ENCODE data around the gene GOLGA3. TPM values are rescaled to one million over a fixed set of nuclear protein-coding genes. Genes with fewer than 3 reads are reported as not detected.

Gene GOLGA3
- total and polyA plus RNA-seq, 3 donors from 2014 or later: 30.4 to 95.2 (median 72.3) TPM

DNA sequence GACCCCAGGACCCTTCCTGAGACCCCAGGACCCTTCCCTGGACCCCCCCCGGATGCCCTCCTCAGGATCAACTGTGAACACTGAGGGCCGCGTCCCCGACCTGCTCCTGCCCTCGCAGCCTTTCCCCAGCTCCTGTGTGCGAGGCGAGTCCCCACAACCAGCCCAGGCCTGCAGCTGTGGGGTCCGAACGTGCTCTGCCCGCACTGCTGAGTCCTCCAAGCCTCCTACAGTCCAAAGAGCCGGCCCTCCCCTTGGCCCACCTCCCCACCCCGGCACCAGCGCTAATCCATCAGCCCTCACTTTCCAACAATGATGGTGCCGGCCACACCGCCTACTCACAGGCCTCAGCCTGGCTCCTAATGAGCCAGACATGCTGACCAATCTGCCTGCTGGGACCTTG, 40.8 kb downstream of the GOLGA3 start:
- intact Hi-C loops (cut with DNase I; ENCODE audit: low total_unique reads): no loop called here
- Histone ChIP-seq H3K9me3 (no peaks in the 10 kb centered on the region), H3K27ac (no peak overlapping the region), H3K4me3 (no peak overlapping the region), H3K27me3 (no peaks in the 10 kb centered on the region), H3K36me3 (ENCODE audit: low read depth, missing control alignments) (no peaks in the 10 kb centered on the region), H3K4me1 (no peaks in the 10 kb centered on the region)
- 90 to 96% methylated on average over 14 to 15 of the region's 15 CpGs for WGBS, 2 donors
- DNase-seq: no peak
- TF ChIP-seq, protein P1, sequence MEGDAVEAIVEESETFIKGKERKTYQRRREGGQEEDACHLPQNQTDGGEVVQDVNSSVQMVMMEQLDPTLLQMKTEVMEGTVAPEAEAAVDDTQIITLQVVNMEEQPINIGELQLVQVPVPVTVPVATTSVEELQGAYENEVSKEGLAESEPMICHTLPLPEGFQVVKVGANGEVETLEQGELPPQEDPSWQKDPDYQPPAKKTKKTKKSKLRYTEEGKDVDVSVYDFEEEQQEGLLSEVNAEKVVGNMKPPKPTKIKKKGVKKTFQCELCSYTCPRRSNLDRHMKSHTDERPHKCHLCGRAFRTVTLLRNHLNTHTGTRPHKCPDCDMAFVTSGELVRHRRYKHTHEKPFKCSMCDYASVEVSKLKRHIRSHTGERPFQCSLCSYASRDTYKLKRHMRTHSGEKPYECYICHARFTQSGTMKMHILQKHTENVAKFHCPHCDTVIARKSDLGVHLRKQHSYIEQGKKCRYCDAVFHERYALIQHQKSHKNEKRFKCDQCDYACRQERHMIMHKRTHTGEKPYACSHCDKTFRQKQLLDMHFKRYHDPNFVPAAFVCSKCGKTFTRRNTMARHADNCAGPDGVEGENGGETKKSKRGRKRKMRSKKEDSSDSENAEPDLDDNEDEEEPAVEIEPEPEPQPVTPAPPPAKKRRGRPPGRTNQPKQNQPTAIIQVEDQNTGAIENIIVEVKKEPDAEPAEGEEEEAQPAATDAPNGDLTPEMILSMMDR (IDR thresholded peaks at IDR 0.05): no peak
- no peak for TF ChIP-seq POLR2A (IDR thresholded peaks at IDR 0.05)

DNA sequence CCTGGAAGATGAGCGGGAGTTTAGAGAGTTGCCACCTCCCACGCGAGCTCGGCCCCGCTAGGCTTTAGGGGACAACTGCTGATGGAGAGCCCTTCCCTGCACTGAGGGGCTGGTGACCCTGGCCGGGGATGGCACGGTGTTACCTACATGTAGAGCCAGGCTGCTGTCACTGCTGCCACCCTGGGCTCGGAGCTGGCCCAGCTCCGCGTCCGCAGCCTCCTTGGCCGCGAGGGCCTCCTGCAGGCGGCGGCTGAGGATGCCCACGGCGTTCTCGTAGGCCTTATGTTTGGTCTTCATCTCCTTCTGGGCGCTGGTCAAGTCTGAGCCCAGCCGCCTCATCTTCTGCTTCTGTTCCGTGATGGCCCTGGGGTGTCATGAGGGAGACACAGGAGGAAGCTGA, 42.5 kb downstream of the GOLGA3 start:
- H3K36me3 ChIP-seq (ENCODE audit: low read depth, missing control alignments): no peaks in the 10 kb centered on the region
- no peak overlapping the region for H3K27ac ChIP-seq
- H3K9me3 ChIP-seq: no peaks in the 10 kb centered on the region
- H3K27me3 ChIP-seq: no peaks in the 10 kb centered on the region
- TF ChIP-seq, protein P1 (IDR thresholded peaks at IDR 0.05): no peak
- no peak for TF ChIP-seq POLR2A (IDR thresholded peaks at IDR 0.05)
- DNase-seq: no peak
- no peak overlapping the region for H3K4me3 ChIP-seq
- intact Hi-C loops (cut with DNase I; ENCODE audit: low total_unique reads): no loop called here
- H3K4me1 ChIP-seq: no peaks in the 10 kb centered on the region
- WGBS, 2 donors: 89 to 92% methylated on average over 10 to 21 of the region's 21 CpGs

DNA sequence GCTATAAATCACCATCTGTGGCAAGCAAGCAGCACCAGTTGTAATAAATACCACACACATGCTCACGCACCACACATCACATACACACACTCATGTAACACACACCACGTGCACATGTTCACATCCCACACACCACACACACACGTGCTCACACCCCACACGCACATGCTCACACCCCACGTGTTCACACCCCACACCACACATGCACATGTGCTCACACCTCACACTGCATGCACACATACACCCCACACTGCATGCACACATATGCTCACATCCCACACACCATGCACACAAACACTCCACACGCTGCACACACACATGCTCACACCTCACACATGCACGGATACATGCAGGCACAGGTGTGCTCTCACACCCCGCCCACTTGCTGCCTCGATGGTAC, 44.1 kb downstream of the GOLGA3 start:
- H3K4me3 ChIP-seq: no peak overlapping the region
- H3K27ac ChIP-seq: no peak overlapping the region
- H3K27me3 ChIP-seq: no peaks in the 10 kb centered on the region
- no peaks in the 10 kb centered on the region for H3K36me3 ChIP-seq (ENCODE audit: low read depth, missing control alignments)
- TF ChIP-seq, protein P1 (IDR thresholded peaks at IDR 0.05): no peak
- TF ChIP-seq POLR2A (IDR thresholded peaks at IDR 0.05): no peak
- intact Hi-C loops (cut with DNase I; ENCODE audit: low total_unique reads): no loop called here
- 84 to 88% methylated on average over 9 of the region's 9 CpGs for WGBS, 2 donors
- no peaks in the 10 kb centered on the region for H3K9me3 ChIP-seq
- DNase-seq: no peak
- no peaks in the 10 kb centered on the region for H3K4me1 ChIP-seq

DNA sequence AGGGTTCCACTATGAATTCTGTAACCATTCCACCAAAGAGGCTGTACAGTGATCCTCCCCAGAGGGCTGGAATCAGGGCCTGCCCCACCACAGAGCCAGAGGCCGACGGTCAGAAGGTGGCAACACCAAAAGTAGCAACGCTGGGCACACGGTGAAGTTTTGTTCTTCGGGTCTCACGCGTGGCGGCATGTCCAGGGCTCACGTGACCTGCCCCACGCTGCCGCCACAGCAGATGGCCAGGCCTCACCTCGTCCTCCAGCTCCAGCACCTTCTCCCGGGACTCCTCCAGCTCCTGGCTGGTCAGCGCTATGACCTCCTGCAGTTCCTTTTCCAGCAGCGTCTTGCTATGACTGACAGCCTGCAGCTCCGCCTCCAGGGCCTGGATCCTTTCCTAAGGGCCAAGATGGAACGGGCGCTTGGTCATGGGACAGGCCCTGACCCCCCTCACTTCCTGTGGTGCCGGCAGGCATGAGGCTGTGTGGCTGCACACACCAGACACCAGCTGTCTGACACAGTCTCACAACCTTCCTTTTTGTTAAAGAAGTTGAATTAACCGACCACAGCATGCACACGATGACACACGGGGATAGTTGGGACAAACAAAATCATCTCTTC, 44.6 kb downstream of the GOLGA3 start:
- Histone ChIP-seq H3K27ac (no peak overlapping the region), H3K9me3 (no peaks in the 10 kb centered on the region), H3K4me3 (no peak overlapping the region), H3K27me3 (no peaks in the 10 kb centered on the region), H3K36me3 (ENCODE audit: low read depth, missing control alignments) (no peaks in the 10 kb centered on the region), H3K4me1 (no peaks in the 10 kb centered on the region)
- WGBS, 2 donors: 84% methylated on average over 20 to 22 of the region's 22 CpGs
- DNase-seq: peak; percentile 36
- no peak for TF ChIP-seq POLR2A (IDR thresholded peaks at IDR 0.05)
- TF ChIP-seq, protein P1 (IDR thresholded peaks at IDR 0.05): no peak
- intact Hi-C loops (cut with DNase I; ENCODE audit: low total_unique reads): no loop called here

DNA sequence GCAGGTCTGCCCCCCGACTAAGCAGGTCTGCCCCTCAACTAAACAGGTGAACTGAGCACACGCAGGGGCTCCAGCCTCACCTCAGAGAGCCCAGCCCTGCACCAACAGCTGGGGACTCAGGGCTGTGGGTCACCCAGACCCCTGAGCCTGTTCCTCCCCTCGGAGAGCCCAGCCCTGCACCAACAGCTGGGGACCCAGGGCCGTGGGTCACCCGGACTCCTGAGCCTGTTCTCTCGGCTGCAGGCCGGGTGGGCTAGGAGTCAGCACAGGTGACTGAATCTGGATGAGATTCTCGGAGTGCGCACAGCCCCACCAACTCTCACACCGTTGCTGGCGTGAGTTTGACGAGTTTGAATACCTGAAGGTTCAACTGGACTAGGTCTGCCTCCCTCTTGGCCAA, 46.7 kb downstream of the GOLGA3 start:
- no peak for DNase-seq
- intact Hi-C loops (cut with DNase I; ENCODE audit: low total_unique reads): no loop called here
- Histone ChIP-seq H3K4me1 (peaks cover 7% of the 10 kb centered on the region), H3K9me3 (no peaks in the 10 kb centered on the region), H3K27ac (no peak overlapping the region), H3K27me3 (no peaks in the 10 kb centered on the region), H3K4me3 (no peak overlapping the region), H3K36me3 (ENCODE audit: low read depth, missing control alignments) (no peaks in the 10 kb centered on the region)
- no peak for TF ChIP-seq POLR2A (IDR thresholded peaks at IDR 0.05)
- TF ChIP-seq, protein P1 (IDR thresholded peaks at IDR 0.05): no peak
- 91 to 93% methylated on average over 5 to 12 of the region's 12 CpGs for WGBS, 2 donors
